ENCODE data around the gene CIAO2B. TPM values are rescaled to one million over a fixed set of nuclear protein-coding genes. Genes with fewer than 3 reads are reported as not detected.

Gene CIAO2B
- total RNA-seq, 1 donor from 2014 or later: 55.5 TPM

DNA sequence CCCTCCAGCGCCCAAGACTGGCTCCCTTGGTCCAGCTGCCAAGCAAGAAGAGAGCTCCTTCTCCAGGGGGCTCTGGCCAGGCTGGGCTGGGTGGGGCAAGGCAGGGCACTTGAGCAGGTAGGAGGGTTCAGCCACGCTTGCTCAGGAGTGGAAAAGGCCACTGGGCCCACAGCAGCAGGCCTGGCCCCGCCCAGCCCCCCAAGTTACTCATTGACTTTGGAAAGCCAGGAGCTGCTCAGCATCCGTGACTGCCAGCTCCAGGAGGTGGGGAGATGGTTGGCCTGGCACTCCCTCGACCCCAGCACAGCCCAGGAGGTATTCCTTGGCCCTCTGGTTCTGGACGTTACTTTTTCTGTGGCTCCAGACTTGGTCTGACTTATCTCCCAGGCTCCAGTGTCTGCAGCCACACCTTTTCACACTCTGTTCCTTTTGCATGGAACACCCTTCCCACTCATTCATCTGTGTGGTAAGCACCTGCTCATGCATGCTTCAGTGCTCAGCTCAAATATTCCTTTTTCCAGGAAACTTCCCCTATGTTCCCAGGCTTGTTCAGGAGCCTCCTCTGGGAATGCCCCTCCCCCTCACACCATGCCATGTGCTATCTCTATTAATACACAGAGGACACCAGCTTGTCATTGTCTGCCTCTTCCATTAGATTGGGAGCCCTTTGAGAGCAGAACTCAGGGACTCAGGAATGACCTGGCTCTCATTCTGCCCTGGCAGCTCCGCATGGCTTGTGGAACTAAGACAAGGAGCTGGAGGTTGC lies 15.2 kb downstream of the CIAO2B start, which contains the start of gene CDH16:
Gene CDH16 (minus strand): TSS at position 83 of the 766 bp plus-strand sequence. CDS start 820 bp downstream, outside the sequence.
- Mint-ChIP-seq H3K4me3 (no peak within 1 kb of the TSS), H3K27ac (no peak within 1 kb of the TSS), H3K36me3 (no peaks in the 10 kb centered on the region), H3K4me1 (peaks cover 21% of the 10 kb centered on the region), H3K27me3 (ENCODE audit: insufficient read depth, low read depth) (peaks cover 19% of the 10 kb centered on the region), H3K9me3 (no peaks in the 10 kb centered on the region)
- no peak within 1 kb of the TSS for H3K27ac ChIP-seq
- no peak within 1 kb of the TSS for H3K4me3 ChIP-seq
- H2AFZ ChIP-seq (replicated peaks): no peak within 1 kb of the TSS
- no peak within 1 kb of the TSS for H3K9ac ChIP-seq
- peaks cover 39% of the 10 kb centered on the region for H3K27me3 ChIP-seq
- no peaks in the 10 kb centered on the region for H4K20me1 ChIP-seq (ENCODE audit: low read depth)
- H3K9me3 ChIP-seq (ENCODE audit: low read depth): no peaks in the 10 kb centered on the region
- H3K79me2 ChIP-seq (ENCODE audit: low read depth): no peaks in the 10 kb centered on the region
- H3K36me3 ChIP-seq: no peaks in the 10 kb centered on the region
- no peak for TF ChIP-seq EZH2phosphoT487 (IDR thresholded peaks at IDR 0.05)
- no peak for TF ChIP-seq CTCF (IDR thresholded peaks at IDR 0.05)
- TF ChIP-seq EZH2 (IDR thresholded peaks at IDR 0.05): no peak
- H3K4me2 ChIP-seq: no peak within 1 kb of the TSS
- no peaks in the 10 kb centered on the region for H3F3A ChIP-seq (ENCODE audit: low read depth)
- no peaks in the 10 kb centered on the region for H3K4me1 ChIP-seq
- DNase-seq (ENCODE audit: low spot score): no peak

DNA sequence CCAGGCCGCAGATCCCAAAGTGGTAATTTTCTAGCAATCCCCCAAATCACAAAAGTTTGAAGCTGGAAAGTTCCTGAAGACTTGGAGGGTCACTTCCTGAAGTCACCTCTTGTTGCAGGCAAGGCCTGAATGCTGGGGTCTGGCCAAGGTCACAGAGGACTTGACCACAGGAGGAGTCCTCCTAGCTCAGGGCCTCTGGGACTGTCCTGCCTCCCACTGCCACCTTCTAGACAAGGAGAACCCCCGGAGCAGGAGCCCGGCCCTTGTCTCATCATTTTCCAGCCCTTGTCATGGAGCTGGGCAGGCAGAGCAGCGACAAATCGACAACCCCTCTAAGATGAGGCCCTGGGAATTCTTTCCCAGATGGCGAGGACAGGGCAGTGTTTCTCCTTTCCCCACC lies 15.8 kb downstream of the CIAO2B start:
- Histone ChIP-seq H3K9ac (no peak overlapping the region), H3F3A (ENCODE audit: low read depth) (no peaks in the 10 kb centered on the region), H4K20me1 (ENCODE audit: low read depth) (no peaks in the 10 kb centered on the region), H3K4me1 (no peaks in the 10 kb centered on the region), H3K27ac (no peak overlapping the region), H2AFZ (replicated peaks) (no peak overlapping the region), H3K4me3 (no peak overlapping the region), H3K36me3 (no peaks in the 10 kb centered on the region), H3K4me2 (no peak overlapping the region), H3K9me3 (ENCODE audit: low read depth) (no peaks in the 10 kb centered on the region), H3K79me2 (ENCODE audit: low read depth) (no peaks in the 10 kb centered on the region), H3K27me3 (peaks cover 32% of the 10 kb centered on the region)
- Mint-ChIP-seq H3K4me3 (no peak overlapping the region), H3K9me3 (no peaks in the 10 kb centered on the region), H3K27me3 (ENCODE audit: insufficient read depth, low read depth) (peaks cover 13% of the 10 kb centered on the region), H3K4me1 (peaks cover 26% of the 10 kb centered on the region), H3K27ac (no peak overlapping the region), H3K36me3 (no peaks in the 10 kb centered on the region)
- TF ChIP-seq EZH2phosphoT487 (IDR thresholded peaks at IDR 0.05) (no peak), CTCF (IDR thresholded peaks at IDR 0.05) (no peak), EZH2 (IDR thresholded peaks at IDR 0.05) (no peak)
- DNase-seq (ENCODE audit: low spot score): no peak

DNA sequence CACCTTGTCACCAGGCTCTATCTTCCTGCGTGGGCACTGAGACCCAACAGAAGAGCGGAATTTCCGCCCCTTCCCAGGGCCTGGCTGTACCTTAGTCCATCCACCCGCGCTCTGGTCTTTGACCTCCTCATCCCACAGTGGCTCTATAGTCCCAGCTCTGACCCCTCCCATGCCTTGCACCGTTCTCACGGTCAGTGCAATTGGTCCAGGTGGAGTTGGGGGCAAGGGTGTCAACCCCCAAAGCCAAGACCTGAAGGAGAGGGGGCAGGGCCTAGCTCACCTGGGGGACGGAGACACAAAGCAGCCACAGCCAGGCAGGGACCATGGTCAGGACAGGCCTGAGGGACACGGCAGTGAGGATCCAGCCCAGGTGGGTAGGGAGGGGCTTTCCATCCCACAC lies 16.5 kb downstream of the CIAO2B start:
- H3K27ac Mint-ChIP-seq: no peak overlapping the region
- TF ChIP-seq EZH2phosphoT487 (IDR thresholded peaks at IDR 0.05) (no peak), CTCF (IDR thresholded peaks at IDR 0.05) (no peak), EZH2 (IDR thresholded peaks at IDR 0.05) (no peak)
- no peak overlapping the region for H2AFZ ChIP-seq (replicated peaks)
- H3K4me3 Mint-ChIP-seq: no peak overlapping the region
- H3K9ac ChIP-seq: no peak overlapping the region
- H3K27ac ChIP-seq: no peak overlapping the region
- no peaks in the 10 kb centered on the region for H3K4me1 ChIP-seq
- H3K79me2 ChIP-seq (ENCODE audit: low read depth): no peaks in the 10 kb centered on the region
- H3K9me3 ChIP-seq (ENCODE audit: low read depth): no peaks in the 10 kb centered on the region
- H3K4me3 ChIP-seq: no peak overlapping the region
- H3K27me3 ChIP-seq: peaks cover 26% of the 10 kb centered on the region
- peaks cover 32% of the 10 kb centered on the region for H3K4me1 Mint-ChIP-seq
- no peak overlapping the region for H3K4me2 ChIP-seq
- H3K36me3 ChIP-seq: no peaks in the 10 kb centered on the region
- peaks cover 9% of the 10 kb centered on the region for H3K27me3 Mint-ChIP-seq (ENCODE audit: insufficient read depth, low read depth)
- no peak for DNase-seq (ENCODE audit: low spot score)
- no peaks in the 10 kb centered on the region for H4K20me1 ChIP-seq (ENCODE audit: low read depth)
- H3K36me3 Mint-ChIP-seq: no peaks in the 10 kb centered on the region
- H3K9me3 Mint-ChIP-seq: no peaks in the 10 kb centered on the region
- H3F3A ChIP-seq (ENCODE audit: low read depth): no peaks in the 10 kb centered on the region
